Ecto neural progenitor cell (in vitro differentiated cells): ENCODE data around the gene ZMYM3.
A peak's percentile ranks its signal among the peaks of the same experiment; 100 is the strongest.

Experiments used
- DNase-seq: peaks from one replicate; pipeline ENCODE4 v3.0.0-alpha.2; 2018; ENCODE audit warnings: low spot score

Gene ZMYM3

DNA sequence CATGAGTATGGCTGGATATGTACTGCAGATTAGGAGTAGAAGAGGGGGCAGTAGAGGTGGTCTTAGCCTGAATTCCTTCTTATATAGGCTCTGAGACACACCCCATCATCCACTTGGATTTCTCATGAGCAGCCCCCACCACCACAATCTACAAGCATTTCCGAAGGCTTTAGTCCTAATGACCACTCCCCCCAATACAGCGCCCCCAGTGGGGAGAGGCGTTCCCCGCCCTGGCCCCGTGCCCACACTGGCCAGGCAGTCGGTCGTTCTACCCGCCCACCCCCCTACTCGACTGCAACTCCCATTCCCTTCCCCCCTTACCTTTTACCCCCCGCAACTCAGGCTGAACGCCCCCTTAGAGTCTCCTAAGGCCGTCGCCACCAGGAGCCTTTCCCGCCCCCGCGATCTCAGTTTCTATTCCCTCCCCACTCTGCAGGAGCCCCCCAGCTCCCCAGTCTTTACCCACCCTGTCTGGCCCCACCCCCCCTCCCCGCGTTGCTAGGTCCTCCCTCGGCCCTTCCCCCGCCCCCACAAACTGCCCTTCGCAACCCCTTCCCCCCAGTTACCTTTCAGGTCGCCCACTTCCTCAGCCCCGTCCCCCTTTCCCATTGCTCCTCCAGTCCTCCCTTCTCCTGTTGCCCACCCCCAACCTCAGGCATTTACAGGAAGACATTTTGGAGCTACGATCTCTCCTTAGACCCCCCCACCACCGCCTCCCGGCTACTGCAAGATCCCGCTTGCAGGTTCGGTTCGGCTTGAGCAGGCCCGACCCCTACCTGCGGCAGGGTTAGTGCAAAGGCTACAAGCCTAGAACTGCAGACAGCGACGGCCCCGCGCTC is 468 bp downstream of the ZMYM3 start:
- peak; percentile 67 for DNase-seq

DNA sequence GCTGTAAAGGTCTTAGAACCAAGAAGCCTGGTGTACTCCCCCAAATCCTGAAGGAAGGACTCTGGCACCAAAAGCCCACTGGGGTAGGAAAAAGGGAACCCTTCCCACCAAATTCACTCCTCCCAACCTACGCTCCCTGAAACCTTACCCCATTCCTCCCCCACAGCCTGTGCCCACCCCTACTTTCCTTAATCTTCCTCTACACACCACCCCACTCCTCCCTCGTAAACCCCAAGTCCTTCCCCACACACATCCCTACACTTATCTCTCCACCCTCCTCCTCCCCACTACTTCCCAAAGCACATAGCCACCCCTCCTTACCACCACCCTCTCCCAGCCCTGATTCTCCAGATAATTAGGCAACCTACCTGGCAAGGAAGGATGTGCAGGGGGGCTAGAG is 1.7 kb downstream of the ZMYM3 start:
- no peak for DNase-seq

DNA sequence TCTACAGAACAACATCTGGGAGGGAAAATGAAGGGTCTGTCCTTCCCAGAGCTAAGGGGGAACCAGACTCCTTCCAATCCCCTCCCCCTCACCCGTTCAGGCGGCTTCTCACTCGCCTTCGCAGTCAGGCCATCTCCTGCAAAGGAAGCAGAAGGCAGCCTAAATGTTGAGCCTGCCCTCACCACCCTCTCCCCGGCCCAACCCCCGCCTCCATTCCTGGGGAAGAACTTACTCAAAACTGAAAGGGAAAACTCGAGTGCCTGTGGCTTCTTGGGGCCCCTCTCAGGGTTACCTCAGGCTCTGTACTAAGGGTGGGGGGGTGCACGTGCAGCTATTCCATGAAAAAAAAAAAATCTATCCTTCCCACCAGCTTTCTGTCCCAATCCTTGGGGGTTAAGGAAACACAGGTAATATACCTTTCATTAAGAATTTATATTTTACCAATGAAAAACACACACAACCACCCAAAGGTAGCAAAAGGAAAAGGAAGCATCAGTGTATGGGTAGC is 2.4 kb downstream of the ZMYM3 start:
- DNase-seq: no peak

DNA sequence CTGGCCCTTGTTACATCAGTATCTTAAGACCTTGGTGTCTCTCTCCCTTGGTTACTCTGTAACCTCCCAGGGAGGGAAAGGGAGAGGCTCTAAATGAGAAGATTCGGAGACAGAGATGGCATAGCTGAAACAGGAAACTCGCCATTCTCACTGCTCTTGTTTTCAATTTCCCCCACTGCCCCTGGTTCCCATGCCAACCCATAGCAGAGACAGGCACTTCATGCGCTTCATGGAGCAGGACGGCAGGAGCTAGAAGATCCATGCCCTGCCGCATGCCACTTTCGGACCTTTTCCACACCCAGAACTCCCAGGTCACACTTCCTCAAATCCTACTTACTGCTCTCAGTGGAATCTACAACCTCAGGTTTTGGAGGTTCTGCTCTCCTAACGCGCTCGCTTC is 3.1 kb downstream of the ZMYM3 start:
- no peak for DNase-seq

DNA sequence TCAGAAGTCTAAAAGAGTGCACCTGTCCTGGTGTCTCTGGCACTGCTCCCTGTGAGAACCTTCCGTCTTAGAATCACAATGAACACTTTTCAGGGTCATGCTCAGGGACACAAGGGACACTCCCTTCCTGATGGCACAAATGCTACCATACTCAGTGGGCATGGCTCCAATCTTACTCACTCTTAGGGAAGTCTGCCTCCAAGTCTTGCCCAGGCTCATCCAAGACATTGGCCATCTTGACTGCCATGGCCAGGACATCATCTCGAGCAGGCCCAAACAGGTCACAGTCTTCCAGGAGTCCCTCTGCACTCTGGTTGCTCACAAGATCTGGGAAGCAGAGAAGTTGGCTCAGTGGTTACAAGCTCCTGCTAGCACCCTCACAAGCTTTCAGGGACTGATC is 8.8 kb downstream of the ZMYM3 start:
- DNase-seq: no peak

DNA sequence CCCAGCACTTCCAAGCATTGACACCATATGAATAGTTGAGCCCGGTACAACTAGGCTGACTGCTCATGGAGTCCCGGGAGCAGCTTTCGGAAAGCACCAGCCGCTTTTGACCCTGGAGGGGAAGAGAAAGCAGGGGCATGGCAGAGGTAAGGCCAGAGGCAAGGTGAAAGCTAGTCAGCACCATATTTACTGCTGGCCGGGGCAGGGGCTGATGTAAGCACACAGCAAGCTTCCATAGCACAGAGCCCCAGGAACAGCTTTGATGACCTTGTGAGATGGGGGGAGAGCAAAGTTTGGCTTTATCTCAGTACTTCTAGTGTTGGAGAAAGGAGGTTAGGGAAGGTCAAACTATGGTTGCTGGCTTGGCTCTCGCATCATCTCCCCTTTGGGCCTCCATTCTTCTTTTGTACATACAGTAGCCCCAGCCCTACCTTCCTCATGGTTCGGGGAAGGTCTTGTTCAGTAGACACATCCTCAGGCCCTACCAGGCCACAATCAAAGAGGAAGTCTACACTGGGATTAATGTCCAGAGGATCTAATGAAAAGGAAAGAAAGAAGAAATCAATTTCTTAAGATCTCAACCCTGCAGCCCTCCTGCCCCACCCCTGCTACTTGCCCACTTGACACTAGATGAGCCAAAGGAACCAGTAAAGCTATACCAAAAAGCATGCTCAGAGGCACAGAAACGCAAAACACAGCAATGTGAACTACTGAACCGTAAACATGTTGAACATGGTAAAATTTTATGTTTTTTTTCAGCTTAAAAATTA is 9.4 kb downstream of the ZMYM3 start:
- DNase-seq: no peak

DNA sequence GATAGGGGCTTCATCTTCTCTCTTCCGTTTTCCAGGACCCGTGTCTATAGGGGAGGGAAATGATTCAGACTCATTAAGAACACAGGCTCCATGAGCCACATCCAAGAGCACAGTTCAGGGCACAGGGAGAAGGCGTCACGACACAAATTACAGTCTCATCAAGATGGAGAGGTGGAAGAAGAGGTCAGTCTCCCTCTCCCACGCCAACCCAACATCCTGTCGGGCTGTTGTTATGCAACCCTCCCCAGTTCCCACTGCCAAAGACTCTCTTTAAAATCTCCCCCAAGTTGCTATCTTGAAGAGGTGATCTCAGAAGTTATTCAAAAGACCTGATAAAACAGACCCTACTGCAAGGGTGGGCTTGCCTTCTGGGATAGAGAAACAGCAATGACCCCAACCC is 12.6 kb downstream of the ZMYM3 start:
- no peak for DNase-seq

DNA sequence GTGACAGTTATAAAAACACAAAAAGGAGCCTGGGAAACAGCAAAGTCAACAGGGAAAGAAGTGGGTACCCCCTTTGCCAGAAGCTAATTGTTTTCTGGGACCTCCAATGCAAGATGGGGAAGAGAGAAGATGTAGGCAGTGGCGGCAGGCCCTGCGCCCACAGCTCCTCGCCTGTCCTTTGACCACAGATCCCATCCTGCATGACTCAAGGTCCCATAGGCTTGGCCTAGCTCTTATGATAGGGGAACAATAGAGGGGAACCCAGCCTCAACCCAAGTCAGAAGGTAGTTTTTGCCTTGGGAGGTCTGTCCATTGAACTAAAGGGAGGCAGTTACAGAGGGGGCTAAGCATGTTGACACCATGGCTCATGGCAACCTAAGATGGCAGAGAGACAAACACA is 14.2 kb downstream of the ZMYM3 start:
- no peak for DNase-seq

DNA sequence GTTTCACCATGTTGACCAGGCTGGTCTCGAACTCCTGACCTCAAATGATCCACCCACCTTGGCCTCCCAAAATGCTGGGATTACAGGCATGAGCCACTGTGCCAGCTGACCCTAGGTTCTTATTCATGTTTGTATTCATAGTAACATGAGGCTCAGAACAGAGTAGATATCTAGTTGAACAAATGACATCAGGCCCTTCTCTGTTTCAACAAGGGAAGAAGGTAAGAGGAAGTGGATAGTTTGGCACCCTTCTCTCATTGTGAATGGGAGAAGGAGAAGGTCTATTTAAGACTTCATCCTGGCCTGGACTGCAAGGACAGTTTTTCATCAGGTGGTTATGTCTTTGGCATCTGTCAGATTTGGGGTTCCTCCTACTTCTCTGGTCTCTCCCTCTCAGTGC is 17.1 kb downstream of the ZMYM3 start:
- DNase-seq: no peak

DNA sequence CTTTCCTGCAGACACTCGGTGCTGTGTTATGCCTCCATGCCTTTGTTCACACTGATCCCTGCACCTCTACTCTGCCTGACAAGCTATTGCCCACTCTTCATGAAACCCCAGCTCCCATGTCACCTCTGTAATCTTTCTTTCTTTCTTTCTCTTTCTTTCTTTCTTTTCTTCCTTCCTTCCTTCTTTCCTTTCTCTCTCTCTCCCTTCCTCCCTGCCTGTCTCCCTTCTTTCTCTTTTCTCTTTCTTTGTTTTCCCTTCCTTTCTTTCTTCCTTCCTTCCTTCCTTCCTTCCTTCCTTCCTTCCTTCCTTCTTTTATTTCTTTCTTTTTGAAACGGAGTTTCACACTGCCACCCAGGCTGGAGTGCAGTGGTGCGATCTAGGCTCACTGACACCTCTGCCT is 18.5 kb downstream of the ZMYM3 start:
- no peak for DNase-seq

DNA sequence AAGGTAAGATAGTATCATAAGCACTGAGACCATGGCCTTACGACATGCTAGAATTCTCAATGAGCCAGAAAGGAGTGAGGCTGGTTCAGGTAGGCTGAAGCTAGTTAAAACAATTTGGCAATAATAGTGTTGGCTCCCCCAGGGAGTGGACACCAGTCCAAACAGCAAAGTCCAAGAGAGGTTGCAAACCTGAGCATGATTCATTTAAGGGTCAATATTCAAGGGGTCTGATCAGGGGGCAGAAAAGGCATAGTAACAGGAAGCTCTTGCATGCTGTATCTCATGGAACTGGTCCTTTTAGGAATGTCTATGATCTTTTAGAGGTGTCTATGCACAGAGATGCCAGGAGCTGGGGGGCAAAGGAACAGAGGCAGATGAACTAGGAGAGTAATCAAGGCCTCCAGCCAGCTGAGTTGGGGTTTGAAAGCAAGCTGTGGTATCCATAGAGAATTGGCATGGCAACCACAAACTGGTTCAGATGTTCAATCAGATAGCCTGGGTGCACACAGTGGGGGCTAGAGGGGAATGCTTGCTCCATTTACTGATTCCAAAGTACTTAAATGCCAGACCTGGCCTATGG is 25.8 kb downstream of the ZMYM3 start:
- no peak for DNase-seq

DNA sequence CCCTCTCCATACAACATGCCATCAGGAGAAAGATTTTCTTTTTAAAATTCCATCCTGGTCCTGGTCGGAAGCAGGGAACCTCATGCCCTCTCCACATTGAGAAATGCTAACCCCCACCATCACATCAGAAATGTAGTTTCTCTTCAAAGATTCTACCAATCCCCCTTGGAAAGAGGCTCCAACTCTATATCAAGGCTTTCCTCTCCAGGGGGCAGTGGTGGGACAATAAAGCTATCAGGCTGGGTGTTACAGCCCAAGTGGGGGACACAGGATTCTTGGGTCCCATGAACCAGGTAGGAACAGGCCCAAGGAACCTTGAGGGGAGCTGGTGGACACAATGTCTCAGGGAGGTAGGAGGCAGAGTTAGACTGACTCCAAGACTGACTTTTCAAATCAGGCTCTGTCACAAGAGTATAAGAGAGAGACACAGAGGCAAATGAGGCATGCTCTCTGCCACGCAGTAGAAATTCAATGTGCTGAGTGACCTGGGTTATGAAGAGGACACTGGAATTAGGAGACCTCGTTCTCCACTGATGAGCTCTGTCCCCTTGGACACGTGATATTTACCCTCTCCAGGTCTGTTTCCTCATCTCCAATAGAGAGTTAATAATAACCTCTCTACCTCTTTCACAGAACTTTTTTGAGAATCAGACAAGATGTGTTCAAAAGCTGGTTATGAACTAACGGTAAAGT is 26.4 kb downstream of the ZMYM3 start:
- no peak for DNase-seq

DNA sequence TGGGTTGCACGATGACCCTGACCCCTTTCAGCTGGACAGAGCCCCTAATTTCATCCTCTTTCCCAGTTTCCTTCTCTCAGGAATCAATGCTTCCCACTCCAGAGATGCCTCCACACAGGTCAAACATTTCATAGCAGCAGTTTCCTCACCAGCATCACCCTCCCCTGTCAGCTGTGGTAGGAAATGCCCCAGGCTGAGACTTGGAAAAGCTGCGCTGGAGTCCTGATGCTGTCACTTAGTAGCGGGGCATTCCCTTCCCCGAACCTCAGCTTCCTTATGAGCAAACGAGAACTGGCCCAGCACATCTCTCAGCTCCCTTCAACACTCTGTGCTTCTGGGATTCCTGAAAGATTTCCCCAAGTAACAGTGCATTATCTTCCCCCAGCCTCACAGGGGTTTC is 28.3 kb downstream of the ZMYM3 start:
- DNase-seq: no peak

DNA sequence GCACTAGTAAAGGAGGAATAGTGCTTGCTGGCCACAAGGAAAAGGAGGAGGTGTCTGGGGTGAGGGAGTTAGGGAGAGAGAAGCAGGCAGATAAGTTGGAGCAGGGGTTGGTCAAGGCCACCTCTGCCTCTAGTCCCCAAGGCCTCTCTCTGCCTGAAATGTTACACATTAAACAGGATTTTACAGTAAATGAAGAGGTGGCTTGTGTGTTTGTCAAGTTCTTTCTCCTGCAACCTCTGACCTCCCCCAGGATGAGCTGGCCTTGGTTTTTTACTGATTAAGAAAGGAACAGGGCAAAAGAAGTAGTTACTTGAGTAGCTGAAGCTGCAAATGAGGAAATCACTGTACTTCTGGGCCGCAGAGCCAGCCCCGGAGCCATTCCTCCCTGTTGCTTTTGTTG is 28.9 kb downstream of the ZMYM3 start:
- no peak for DNase-seq

DNA sequence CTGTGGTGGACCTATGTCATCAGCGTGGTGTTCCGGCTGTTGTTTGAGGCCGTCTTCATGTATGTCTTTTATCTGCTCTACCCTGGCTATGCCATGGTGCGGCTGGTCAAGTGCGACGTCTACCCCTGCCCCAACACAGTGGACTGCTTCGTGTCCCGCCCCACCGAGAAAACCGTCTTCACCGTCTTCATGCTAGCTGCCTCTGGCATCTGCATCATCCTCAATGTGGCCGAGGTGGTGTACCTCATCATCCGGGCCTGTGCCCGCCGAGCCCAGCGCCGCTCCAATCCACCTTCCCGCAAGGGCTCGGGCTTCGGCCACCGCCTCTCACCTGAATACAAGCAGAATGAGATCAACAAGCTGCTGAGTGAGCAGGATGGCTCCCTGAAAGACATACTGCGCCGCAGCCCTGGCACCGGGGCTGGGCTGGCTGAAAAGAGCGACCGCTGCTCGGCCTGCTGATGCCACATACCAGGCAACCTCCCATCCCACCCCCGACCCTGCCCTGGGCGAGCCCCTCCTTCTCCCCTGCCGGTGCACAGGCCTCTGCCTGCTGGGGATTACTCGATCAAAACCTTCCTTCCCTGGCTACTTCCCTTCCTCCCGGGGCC is 29.7 kb downstream of the ZMYM3 start:
- peak; percentile 47 for DNase-seq

DNA sequence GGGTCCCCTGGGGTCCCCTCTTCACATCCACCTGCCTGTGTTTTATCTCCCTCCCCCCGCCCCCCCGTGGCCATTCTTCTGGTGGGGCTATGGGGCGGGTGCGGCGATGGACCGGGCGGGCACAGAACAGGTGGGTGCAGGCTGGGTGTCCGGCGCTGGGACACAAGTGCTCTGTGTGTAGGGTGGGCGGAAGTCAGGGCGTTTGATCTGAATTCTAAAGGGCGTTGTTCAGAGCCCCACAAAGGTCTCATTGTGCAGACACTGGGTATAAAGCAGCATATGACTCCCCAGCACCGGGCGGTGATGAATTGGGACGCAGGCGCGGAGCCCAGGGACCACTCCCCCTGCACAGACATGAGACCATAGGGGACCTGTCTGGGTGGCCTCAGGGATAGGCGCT is 31.0 kb downstream of the ZMYM3 start, which contains the start of gene GJB1:
Gene GJB1 (plus strand): TSS at position 296 of the 400 bp plus-strand sequence. CDS start 484 bp downstream, outside the sequence.
- no peak for DNase-seq

DNA sequence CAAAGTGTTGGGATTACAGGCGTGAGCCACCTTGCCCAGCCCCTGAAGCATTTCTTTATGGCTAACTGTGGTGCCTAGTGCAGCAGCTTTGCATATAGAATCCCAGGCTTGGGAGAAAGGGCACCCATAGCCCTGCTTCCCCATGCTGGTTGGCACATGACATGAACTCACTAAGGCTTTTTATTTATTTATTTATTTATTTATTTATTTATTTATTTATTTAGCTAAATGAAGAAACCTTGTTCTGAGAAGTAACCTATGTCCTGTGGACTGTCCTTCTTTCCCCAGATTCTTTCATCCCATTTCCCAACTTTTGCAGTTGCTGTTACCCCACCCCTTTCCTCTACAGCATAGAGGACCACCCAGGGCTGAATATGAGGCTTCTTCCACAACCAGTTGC is 32.8 kb downstream of the ZMYM3 start:
- no peak for DNase-seq

DNA sequence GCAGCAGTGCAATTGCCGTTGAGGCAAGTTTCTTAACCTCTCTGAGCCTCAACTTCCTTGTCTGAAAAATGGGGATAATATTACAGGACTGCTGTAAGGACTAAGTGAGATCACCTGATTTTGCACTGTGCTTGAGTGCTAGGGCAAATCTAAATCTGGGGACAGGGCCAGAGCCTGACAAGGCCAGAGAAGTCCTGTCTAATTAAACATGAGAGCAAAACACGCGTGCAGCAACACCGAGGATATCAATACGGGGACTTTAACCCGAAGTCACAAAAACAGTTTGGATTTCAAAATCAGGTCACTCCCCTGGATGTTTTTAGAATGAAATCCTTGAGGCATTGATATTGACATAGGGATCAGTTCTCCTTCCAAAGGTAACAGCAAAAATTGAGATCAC is 36.6 kb downstream of the ZMYM3 start:
- DNase-seq: no peak

DNA sequence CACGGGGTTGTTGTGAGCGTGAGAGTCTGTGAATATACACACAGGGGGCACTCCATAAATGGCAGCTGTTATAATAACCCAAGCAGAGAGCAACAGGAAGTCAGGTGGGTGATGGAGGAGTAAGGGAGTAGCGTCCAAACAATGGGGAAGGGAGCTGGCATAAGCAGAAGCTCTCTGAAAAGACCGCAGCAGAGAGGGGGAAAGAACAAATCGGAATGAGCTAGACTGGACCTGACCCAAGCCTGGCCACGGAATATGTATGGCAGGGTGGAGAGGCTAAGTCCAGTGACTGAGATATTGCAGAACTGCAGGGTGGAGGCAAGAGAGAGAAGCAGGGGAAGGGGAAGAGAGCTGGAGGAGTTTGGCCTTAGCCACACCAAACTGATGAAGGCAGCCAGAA is 37.5 kb downstream of the ZMYM3 start:
- DNase-seq: no peak

DNA sequence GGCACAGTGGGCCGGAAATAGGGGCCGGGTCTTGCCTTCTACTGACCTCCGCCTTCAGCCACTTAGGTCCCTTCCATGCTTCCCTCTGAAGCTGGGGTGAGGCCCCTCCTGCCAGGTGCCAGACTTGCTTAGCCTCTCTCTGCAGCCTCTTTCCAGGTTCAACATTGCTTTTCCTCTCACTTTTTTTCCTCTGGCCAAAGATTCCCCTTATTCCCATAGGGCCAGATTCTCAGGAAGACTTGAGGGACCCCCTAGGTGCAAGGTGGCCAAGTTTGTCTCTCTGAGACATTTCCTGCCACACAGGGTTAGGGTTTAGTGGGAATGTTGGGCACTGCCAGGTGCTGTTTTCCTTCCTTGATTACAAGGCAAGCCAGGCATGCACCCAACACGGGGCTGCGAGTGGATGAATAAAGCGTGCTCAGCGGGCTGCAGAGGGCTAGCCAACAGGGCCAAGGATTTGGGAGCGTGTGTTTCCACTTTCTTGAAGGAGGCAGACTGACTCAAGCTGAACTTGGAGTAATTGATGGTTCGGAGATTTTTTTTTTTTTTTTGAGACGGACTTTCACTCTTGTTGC is 38.5 kb downstream of the ZMYM3 start:
- no peak for DNase-seq

DNA sequence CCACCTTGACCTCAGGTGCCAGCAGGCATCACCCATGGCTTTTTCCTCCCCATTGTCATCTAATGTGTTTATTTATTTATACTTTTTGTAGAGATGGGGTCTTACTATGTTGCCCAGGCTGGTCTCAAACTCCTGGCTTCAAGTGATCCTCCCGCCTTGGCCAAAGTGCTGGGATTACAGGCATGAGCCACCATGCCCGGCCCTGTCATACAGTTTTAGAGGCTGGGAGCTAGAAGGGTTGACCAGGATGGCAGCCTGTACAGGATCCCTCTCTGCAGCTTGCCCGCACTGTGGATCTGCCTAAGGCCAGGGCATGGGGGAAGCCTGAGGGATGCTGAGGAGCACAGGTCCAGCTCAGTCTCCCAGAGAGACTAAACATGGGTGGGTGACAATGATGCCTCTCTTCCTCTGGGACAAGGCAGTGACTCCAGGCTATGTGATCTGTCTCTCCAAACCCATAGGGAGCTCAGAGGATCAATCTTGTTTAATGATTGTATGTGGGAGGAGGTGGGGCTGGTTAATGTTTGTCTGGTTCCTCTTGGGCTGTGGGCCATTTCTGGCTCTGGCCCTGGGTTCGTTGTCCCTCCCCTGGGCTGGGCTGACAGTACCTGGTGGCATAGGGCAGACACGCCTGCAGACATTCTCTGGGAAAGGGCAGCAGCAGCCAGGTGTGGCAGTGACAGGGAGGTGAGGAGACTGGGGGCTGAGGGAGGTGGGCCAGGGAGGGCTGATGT is 39.2 kb downstream of the ZMYM3 start:
- DNase-seq: no peak
